ENCODE data around the gene MKX.

GRCh38 chr10:27673065-27673464, 72.6 kb downstream of the MKX start:
- TF ChIP-seq EZH2phosphoT487 (IDR thresholded peaks at IDR 0.05; ENCODE audit: low read depth, severe bottlenecking, unreplicated experiment): no peak
- TF ChIP-seq, protein P1, sequence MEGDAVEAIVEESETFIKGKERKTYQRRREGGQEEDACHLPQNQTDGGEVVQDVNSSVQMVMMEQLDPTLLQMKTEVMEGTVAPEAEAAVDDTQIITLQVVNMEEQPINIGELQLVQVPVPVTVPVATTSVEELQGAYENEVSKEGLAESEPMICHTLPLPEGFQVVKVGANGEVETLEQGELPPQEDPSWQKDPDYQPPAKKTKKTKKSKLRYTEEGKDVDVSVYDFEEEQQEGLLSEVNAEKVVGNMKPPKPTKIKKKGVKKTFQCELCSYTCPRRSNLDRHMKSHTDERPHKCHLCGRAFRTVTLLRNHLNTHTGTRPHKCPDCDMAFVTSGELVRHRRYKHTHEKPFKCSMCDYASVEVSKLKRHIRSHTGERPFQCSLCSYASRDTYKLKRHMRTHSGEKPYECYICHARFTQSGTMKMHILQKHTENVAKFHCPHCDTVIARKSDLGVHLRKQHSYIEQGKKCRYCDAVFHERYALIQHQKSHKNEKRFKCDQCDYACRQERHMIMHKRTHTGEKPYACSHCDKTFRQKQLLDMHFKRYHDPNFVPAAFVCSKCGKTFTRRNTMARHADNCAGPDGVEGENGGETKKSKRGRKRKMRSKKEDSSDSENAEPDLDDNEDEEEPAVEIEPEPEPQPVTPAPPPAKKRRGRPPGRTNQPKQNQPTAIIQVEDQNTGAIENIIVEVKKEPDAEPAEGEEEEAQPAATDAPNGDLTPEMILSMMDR (IDR thresholded peaks at IDR 0.05; ENCODE audit: poor library complexity): no peak
- no peak for TF ChIP-seq EZH2 (IDR thresholded peaks at IDR 0.05; ENCODE audit: borderline replicate concordance)
